HCT116 (cell line): ENCODE measurements around the gene ULBP1.

ENCODE experiments used
- CEBPB ChIP-seq: IDR thresholded peaks from 2 replicates; pipeline ENCODE4 v1.6.1; 2012; ENCODE audit warnings: low read depth
- EGR1 ChIP-seq: IDR thresholded peaks from 2 replicates; pipeline ENCODE4 v1.6.1; 2012; ENCODE audit warnings: low read depth
- RAD21 ChIP-seq: IDR thresholded peaks from 2 replicates; pipeline ENCODE4 v1.6.1; 2012; ENCODE audit warnings: low read depth, mild to moderate bottlenecking
- SP1 ChIP-seq: IDR thresholded peaks from 2 replicates; pipeline ENCODE4 v1.6.1; 2012; ENCODE audit warnings: low read depth
- TF ChIP-seq, protein P1 (sequence below), 3 experiments: fragments of 200-600 bp in 1 of 3; sonication (generic) in 1 of 3; IDR thresholded peaks in 2 of 3; conservative IDR thresholded peaks in 1 of 3; 2 replicates each; pipeline ENCODE4 v1.5.1; 2012 to 2017; ENCODE audit warnings: low read depth in 2 of 3, low read length in 2 of 3, antibody characterized with exemption in 1 of 3, borderline replicate concordance in 1 of 3, control low read depth in 1 of 3, mild to moderate bottlenecking in 1 of 3, mixed read lengths in 1 of 3, mixed run types in 1 of 3, moderate library complexity in 1 of 3; ENCODE audit not compliant: insufficient read depth in 1 of 3
- TF ChIP-seq, protein P2 (sequence below): IDR thresholded peaks from 2 replicates; pipeline ENCODE4 v1.6.1; 2012

DNA sequence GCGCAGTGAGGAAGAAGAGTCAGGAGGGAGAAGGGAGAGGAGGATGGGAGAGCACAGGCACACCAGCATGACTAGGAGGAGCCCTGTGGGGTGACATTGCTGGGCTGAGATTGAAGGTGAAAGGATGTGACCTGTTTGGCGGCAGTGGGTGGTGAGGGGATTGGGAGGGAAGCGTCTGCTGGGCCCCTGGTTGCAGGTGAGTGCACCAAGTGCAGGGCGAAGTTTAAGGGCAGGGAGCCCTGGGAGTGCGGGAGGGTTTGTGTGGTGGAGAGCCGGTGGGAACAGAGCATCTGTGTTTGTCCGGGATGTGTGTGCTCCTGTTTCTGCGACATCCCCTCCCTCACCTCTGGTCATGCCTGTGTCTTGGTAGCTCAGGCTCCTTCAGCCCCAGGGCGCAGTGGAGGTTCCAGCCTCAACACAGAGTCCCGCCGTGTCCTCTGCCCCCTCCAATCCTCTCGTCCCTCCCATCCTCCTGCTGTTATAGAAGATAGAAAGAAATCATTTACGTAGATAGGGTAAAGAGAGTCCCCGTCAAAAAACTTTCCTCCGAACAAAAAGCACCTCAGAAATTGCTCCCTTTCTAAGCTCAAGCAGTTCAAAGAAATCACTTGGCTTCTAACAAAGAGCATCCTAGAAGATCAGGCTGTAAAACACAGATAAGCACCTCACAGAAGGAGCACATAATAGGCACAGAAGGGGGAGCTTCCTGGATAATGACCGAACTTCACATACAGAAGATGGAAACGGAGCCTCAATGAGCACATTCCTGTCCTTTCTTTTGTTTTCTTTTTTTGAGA lies 25.0 kb downstream of the ULBP1 start:
- TF ChIP-seq RAD21 (no peak), SP1 (no peak), EGR1 (no peak), CEBPB (no peak)
- TF ChIP-seq, protein P1, sequence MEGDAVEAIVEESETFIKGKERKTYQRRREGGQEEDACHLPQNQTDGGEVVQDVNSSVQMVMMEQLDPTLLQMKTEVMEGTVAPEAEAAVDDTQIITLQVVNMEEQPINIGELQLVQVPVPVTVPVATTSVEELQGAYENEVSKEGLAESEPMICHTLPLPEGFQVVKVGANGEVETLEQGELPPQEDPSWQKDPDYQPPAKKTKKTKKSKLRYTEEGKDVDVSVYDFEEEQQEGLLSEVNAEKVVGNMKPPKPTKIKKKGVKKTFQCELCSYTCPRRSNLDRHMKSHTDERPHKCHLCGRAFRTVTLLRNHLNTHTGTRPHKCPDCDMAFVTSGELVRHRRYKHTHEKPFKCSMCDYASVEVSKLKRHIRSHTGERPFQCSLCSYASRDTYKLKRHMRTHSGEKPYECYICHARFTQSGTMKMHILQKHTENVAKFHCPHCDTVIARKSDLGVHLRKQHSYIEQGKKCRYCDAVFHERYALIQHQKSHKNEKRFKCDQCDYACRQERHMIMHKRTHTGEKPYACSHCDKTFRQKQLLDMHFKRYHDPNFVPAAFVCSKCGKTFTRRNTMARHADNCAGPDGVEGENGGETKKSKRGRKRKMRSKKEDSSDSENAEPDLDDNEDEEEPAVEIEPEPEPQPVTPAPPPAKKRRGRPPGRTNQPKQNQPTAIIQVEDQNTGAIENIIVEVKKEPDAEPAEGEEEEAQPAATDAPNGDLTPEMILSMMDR (IDR thresholded peaks at IDR 0.05 in 2 of 3, conservative IDR thresholded peaks at IDR 0.05 in 1 of 3; ENCODE audit: borderline replicate concordance in 1 of 3, insufficient read depth in 1 of 3, low read depth in 2 of 3, low read length in 2 of 3), result no peak
- TF ChIP-seq, protein P2, sequence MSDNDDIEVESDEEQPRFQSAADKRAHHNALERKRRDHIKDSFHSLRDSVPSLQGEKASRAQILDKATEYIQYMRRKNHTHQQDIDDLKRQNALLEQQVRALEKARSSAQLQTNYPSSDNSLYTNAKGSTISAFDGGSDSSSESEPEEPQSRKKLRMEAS, result no peak
